Measurements from ENCODE around the gene MAEA. TPM values are rescaled to one million over a fixed set of nuclear protein-coding genes. Genes with fewer than 3 reads are reported as not detected.

Gene MAEA
- total RNA-seq = 33.3 TPM

DNA sequence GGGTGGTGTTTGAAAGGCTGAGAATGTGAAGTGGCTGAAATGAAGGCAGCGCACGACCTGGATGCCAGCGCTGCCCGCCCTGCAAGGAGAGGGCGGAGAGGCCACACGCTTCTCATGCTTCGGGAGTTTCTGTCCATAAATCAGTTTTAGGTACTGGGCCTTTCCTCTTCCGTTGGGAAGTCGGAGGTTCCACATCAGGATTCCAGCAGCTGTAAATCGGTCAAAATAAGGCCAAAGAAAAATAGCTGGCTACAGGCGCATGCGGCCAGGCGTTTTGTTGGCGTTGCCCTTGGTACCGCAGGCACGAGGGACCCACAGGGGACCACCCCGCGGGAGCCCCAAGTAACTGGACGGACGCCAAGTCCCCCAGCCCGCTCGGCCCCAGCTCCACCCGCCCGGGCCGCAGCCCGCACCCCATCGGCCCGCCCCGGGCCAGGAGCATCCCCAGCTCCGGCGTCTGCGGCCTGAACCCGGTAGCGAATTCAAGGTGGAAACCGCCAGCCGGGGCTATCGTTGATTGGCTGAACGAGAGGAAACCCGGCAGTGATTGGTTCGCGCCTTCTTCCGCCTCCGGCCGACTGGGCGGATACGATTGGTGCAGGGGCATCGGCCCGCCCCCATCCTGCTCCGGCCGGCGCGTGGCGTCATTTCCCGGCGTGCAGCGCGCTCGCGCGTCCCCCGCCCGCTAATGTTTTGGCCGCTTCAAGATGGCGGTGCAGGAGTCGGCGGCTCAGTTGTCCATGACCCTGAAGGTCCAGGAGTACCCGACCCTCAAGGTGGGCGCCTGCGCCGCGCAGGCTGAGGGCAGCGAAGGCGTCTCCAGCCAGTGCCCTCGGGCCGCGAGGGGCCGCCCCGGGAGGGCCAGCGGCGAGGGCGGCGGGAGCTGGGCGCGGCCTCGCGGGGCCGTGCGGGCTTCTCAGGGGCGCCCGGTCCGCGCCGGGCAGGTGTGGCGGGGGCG, at the start of gene MAEA:
MAEA (plus strand) TSS at position 685 of the 958 bp plus-strand sequence; CDS start at position 708, 23 bp downstream.
- peak; percentile 98 for DNase-seq (ENCODE audit: low spot score)

GRCh38 chr4:1239950-1240307, 49.8 kb upstream of the MAEA start:
- DNase-seq (ENCODE audit: low spot score) (no peak), ATAC-seq (no peak)

More for the DNA sequence above, at the start of gene MAEA:
- ATAC-seq = peak; percentile 98

- no peak for DNase-seq (ENCODE audit: low spot score)
- ATAC-seq = no peak
These were observed 48.8 kb upstream of the MAEA start for GRCh38 chr4:1240721-1241465.

DNA sequence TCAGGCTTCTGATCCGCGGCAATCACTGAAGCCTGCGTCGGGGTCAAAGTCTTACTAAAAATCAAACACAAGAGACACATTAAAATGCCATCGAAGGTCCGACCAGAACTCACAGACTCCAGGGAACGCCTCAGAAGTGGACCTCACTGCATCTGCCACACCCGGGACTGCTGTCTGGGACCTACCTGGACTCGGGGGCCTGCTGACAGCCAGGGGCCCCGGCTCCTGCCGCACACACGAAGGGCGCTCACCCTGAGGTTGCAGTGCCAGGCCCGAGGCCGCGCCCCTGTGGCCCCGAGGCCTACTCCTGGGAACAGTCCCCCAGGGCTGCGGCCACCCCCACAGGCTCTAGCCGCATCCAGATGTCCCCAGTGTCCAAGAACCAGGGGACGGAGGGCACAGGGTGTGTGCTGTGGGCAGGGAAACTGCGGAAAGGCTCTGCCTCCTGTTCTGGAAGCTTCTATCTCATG, 48.2 kb upstream of the MAEA start:
- DNase-seq (ENCODE audit: low spot score) (no peak), ATAC-seq (peak; percentile 60)

GRCh38 chr4:1241936-1242505, 47.7 kb upstream of the MAEA start:
- DNase-seq (ENCODE audit: low spot score) (peak; percentile 50), ATAC-seq (peak; percentile 54)

DNA sequence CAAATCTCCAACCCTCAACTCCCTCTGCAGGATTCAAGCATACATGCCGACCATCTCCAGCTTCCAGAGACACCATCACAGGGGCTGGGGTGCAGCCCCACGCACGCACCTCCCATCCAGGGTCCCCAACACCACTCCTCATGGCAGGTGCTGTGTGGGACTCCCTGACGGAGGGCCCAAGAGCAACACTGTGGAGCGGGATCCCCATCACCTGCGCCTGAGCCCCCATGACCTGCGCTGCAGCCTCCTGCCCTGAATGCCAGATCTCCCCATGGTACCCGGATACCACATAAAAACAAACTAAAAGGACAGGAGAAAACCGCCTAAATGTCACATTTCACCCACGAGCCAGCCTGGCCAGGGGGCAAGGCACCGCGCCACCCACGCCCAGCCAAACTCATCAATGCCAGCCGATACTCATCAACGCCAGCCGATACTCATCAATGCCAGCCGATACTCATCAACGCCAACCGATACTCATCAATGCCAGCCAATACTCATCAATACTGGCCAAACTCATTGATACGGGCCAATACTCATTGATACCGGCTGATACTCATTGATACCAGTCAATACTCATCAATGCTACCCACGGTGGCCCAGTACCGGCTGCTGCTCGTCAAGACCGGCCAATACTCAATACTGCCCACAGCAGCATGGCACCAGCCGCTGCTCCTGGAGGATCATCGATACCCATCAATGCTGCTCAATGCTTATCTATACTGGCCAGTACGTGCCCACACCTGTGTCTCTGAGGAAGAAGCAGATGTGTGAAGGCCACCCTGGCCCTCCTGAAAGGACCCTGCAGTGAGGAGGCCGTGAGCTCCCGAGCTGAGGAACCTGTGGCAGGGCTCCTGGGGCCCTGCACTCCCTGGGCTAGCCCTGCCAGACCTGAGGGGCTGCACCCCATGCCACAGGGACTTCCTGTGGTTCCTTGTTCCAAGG, 46.9 kb upstream of the MAEA start:
- DNase-seq (ENCODE audit: low spot score) (no peak), ATAC-seq (no peak)

DNA sequence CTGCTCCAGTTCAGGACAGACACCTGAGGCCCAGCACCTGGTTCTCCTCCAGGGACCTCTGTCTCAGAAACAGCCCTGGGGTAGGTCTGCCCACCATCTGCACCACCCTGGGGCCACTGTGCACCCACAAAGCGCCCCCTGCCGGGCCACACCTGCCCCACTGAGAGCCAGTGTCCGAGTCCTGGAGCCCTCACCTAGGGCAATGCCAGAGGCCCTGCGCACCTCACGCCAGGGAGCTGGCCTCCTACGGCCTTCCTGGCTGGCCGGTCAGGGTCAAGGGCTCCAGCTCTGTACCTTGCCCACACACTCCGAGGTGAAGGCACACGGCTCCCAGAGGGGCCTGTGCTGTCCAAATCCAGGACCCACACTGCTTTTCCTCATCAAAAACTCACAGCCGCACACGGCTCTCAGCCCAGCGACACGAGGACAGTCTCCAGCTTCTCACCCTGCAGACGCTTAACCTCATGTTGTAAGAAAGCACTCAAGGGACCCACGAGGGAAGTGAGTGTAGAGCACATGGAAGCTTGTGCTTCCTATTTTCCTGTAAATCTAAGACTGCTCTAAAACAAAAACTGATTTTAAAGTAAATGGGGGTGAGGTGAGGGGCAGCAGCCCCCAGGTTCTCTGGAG, 46.1 kb upstream of the MAEA start:
- ATAC-seq (no peak), DNase-seq (ENCODE audit: low spot score) (no peak)

DNA sequence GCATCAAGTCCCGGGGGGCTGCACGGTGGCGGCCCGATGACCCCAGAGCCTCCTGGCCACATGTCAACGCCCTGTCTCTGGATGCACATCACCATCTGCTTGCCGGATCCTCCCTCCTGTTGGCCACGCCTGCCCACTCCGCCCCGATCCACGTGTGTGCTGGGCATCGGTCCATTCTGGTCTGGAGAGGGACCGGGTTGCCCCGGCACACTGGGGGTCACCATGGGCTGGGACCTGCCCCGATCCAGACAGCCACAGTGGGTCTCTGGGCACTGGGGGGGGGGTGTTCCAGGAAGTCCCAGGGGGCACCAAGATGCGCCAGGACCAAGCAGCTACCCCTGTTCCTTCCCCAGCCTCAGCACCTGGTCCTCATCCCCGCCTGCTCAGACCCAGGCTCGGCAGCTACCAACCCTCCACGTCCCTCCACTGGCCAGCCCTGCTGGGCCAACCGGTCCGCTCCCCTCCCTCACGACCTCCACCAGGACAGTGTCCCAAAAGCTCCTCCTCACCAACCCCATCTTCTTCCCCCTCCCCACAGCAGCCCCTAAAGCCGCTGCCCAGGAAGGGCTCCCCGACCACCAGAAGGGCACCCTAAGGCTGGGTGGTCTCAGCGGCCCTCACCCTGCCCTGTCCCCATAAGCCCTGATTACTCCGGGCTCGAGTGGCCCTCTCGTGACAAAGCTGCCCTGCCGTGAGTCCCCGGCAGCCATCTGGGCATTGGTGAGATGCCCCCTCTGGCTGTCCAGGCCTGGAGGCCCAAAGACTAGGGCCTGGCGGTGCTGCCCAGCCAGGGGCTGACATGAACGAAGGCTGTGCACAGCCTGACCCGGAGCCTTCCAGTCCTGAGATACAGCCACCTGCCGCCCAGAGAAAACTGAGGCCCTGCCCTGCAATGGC, 45.4 kb upstream of the MAEA start:
- peak; percentile 73 for DNase-seq (ENCODE audit: low spot score)
- peak; percentile 31 for ATAC-seq

DNA sequence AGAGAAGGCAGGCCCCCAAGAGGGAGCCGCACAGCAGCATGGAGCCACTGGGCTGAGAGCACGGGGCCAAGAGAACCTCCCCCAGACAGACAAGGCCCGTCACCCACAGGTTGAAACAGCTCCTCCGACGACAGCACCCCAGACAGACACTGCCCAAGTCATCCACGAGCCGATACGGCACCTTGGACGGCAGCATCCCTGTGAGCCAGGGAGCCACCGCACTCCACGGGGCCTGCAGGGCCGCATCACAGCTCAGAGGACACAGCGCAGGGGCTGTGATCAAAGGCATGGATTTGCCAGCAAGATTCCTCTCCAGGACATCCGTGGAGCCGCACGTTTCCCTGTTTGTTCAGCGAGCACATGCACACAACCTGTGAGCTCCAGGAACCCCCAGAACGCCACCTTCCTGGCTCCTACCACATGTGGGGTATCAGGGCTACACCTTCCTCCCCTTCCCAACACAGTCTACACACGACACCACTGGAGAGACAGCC, 44.7 kb upstream of the MAEA start:
- no peak for ATAC-seq
- DNase-seq (ENCODE audit: low spot score) = peak; percentile 44

DNA sequence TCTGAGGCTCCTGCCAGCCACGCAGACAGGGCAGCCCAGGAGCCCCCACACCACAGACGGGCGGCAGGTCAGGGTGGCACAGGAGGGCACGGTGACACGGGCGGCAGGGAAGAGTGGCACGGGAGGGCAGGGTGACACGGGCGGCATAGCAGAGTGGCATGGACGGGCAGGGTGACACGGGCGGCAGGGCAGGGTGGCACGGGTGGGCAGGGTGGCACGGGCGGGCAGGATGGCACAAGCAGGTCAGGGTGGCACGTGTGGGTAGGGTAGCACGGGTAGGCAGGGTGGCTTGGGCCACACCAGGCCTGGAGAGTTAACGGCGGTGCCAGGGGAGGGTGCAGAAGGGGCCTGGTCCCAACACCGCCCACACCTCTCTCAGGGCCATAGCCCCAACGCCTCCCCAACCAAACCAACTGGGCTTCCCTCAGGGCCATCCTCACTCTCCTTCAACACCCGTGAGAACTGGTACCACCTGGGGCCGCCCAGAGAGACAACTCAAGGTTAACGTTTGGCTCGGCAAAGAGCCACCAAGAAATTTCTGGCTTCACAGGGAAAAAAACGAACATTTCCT, 44.1 kb upstream of the MAEA start:
- no peak for ATAC-seq
- DNase-seq (ENCODE audit: low spot score) = peak; percentile 44

DNA sequence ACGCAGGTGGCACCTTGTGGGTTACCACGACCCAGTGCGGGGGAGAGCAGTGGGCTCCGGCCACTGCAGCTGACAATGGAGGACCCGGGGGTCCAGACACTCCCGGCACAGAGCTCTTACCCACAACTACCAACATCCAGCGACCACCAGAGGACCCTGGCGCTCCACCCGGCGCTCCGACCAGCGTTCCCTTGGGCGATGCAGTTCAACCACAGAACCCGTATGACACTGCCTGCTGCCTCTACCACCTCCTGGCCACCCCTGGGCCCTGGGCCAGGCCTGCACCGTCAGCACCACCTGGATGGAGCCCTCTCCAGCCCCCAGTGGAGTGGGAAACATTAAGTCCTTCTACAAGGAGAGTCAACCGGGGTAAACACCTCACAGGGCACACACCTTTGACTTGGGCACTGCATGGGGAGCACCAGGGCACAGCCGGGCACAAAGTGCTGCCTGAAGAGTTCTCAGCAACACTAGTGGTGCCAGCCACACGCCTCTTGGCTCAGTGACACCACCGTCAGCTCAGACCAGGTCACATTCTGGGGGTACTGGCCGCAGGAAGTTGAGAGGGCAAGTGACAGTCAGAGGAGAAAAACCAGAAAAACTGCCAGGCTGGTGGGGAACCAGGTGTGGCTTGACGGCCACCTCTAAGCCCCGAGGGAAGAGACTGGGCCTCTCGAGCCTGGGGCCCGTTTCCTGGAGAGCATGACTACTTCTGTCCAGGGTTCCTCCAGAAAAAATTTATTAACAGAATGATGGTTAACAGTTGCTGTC, 43.4 kb upstream of the MAEA start:
- ATAC-seq = peak; percentile 7

DNA sequence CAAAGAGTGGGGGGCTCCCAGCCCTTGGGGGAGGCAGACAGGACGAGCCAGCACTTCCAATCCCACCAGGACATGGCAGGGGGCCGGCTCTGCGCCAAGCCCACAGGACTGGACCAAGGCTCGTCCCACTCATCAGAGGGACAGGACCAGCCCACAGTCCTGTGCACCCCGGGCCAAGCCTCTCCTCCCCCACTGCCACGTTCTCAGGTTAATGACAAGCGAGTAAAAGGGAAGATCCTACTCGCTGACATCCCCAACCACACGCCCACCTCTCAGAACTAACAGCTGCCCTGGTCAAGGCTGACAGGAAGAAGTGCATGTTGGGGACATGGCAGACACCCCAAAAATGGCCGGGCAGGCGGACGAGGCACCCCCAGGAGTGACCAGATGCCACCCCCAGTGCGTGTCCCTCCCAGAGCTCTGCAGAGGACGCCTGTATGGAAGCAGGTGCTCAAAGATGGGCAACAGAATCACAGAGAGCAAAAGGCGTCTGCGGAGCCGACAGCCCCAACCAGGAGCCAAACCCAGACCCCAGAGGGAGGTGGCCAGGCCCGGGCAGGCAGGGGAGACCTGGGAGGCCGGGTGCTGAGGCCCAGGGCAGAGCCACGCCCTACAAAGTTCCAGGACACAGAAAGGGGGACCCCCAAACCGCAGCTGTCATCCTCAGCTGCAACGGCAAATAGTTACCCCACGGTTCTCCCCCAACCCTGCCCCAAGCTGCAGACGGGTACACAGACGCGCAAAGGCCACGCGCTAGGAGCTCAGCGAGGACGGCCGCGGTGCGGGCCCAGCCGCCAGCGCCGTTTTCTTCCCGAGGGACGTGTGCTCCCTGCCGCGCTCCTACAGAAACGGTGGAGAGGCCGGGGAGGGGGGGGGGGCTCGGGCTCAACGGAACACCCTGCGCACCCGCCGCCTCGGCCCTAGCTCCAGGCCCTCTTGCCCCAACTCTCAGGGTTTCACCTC, 42.5 kb upstream of the MAEA start:
- no peak for ATAC-seq
- DNase-seq (ENCODE audit: low spot score) = peak; percentile 46

More for the DNA sequence above, 43.4 kb upstream of the MAEA start:
- DNase-seq (ENCODE audit: low spot score) = peak; percentile 66

DNA sequence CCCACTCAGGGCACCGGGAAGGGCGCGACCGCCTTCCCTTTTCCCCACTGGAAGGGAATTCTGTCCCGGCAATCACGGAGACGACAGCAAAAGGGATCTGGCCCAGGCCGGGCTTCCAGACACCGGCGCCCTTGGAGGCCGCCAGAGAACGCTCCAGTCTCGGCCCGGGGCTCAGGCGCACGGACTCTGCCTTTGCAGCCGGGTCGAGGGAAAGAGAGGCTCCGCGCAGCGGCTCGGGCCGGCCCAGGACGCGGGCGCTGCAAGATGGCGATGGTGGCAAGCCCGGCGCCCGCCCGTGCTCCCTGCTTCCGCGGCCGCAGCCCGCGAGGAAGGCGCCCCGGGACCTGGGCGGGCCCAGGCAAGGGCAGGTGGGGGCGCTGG, 41.8 kb upstream of the MAEA start:
- ATAC-seq = no peak
- DNase-seq (ENCODE audit: low spot score) = no peak

- ATAC-seq (peak; percentile 77), DNase-seq (ENCODE audit: low spot score) (peak; percentile 85)
These were observed 41.2 kb upstream of the MAEA start, which contains the start of gene CTBP1 for GRCh38 chr4:1248245-1249147. TSS of gene CTBP1 (minus strand) at chr4:1249130. CDS start at chr4:1241331, 7,799 bp downstream.

DNA sequence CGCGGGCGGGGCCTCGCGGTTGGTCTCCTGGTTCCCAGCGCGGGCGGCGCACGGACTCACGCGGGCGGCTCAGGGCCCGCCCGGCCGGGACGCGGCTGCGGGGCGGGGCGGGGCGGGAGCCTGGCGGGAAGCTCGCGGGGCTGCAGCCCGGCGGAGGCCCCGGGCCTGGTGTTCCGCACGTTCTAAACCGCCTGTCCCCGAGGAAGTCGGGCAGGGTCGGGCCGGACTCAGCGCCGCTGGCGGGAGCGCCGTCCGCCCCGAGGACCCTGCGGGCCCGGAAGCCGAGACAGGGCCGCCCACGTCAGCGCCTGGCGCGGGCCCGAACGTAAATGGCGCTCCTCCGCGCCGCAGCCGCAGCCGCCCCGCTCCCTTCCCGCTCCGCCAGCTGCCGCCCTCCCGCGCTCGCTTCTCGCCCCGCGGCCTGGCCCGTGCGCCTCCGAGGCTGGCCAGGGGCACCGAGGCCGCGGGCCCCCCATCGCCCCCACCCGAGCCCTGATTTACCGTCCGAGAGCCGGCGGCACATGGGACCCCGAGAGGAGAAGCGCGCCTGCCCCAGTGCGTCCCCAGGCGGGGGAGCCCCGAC, 40.5 kb upstream of the MAEA start:
- DNase-seq (ENCODE audit: low spot score) (peak; percentile 88), ATAC-seq (peak; percentile 73)

Data from left lobe of liver (tissue), 2 donors.